ENCODE data around the gene SRY.
"Not testable (repeated sequence)": the region's sequence is repeated elsewhere in the genome, so short reads cannot be mapped to it uniquely, and the experiment has no call there.

SRY gene

DNA sequence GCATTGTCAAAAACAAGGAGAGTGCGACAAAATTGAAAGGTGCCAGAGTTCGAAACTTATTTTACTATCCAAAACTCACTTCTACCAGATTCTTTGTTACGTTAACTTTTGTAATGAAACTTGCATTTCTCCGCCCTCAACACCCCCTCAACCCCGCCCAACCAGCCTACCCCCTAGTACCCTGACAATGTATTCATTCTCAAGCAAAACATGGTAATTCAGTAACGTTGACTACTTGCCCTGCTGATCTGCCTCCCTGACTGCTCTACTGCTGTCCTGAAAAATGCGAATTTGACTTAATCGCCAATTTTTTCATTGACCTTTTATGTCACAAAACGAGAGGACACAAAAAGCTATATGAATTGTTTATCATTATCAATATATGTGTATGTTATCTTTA, at the start of gene SRY:
TSS of gene SRY (minus strand) at position 83 of the 400 bp plus-strand sequence. CDS start at position 4, 79 bp downstream.
- no peak for DNase-seq
- no peak for TF ChIP-seq POLR2A (IDR thresholded peaks at IDR 0.05; ENCODE audit: low read length)
- TF ChIP-seq GATA1 (IDR thresholded peaks at IDR 0.05; ENCODE audit: low read depth, low read length): no peak

DNA sequence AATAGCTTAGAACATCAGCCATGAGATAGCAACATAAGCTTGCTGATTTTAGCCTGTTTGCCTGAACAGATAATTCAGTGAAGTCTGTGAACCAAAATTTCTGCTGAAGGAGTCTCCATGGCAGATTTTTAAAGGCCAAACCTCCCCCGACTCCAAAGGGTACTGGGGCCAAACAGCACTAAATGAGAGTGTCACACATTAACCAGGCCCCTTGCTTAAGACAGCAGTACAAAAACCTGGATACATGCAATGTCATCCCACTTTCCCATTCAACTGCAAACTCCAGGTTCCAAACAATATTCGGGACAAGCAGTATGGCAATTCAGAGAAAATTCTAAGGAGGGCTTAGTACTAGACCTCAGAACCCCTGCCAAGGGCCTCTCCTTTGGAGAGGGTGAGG, 49.6 kb upstream of the SRY start:
- no peak for DNase-seq
- TF ChIP-seq GATA1 (IDR thresholded peaks at IDR 0.05; ENCODE audit: low read depth, low read length) (no peak), POLR2A (IDR thresholded peaks at IDR 0.05; ENCODE audit: low read length) (no peak)

DNA sequence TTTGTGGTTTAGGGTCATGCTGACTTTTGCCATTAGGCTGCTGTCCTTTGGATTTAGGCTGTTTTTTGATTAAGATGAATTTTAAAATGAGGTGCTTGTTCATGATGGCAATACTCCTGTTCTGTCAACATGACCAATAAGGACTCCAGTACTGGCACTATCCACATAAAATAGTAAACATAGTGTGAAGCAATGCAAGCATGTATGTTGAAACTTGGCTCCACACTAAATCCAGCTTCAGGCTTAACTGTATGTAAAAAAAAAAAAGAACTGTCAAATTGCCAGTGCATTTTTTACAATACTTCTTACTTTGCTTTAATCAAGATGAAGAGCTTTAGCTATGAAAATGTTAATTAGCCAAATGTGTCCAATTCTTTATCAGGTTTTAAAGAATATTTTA, 47.7 kb upstream of the SRY start:
- TF ChIP-seq GATA1 (IDR thresholded peaks at IDR 0.05; ENCODE audit: low read depth, low read length): no peak
- no peak for TF ChIP-seq POLR2A (IDR thresholded peaks at IDR 0.05; ENCODE audit: low read length)
- peak in 1 of 2 experiments; percentile 1 for DNase-seq

DNA sequence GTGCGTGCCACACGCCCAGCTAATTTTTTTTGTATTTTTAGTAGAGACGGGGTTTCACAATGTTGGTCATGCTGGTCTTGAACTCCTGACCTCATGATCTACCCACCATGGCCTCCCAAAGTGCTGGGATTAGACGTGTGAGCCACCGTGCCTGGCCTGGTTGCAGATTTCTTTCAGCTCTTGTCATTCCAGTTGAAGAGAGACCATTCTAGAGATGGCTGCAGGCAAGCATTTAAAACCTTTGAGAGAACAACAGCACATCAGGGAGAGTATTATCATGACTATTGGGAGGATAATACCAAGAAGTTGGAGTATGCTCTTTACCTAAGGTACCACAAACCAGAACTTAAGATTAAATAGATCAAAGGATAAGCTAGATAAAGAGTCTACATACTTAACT, 41.0 kb upstream of the SRY start:
- DNase-seq: no peak
- no peak for TF ChIP-seq POLR2A (IDR thresholded peaks at IDR 0.05; ENCODE audit: low read length)
- TF ChIP-seq GATA1 (IDR thresholded peaks at IDR 0.05; ENCODE audit: low read depth, low read length): no peak

DNA sequence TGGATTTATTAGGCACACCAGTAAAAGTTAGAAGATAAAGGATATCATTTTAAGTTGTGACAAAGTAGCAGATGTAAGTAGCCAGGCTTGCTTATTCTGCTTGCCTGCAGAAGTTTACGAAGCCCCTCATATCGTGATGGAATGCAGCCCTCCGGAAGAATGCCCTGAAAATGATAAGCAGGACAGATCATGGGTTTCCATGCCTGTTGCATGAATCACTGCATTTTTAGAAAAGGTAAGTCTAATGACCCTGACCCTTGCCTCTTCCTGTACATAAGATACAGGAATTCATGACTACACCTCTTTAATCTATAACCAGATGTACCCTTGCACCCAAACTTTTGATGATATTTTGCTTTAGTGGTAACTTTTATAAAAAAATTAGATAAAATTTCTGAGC, 37.0 kb upstream of the SRY start:
- no peak for TF ChIP-seq POLR2A (IDR thresholded peaks at IDR 0.05; ENCODE audit: low read length)
- no peak for DNase-seq

DNA sequence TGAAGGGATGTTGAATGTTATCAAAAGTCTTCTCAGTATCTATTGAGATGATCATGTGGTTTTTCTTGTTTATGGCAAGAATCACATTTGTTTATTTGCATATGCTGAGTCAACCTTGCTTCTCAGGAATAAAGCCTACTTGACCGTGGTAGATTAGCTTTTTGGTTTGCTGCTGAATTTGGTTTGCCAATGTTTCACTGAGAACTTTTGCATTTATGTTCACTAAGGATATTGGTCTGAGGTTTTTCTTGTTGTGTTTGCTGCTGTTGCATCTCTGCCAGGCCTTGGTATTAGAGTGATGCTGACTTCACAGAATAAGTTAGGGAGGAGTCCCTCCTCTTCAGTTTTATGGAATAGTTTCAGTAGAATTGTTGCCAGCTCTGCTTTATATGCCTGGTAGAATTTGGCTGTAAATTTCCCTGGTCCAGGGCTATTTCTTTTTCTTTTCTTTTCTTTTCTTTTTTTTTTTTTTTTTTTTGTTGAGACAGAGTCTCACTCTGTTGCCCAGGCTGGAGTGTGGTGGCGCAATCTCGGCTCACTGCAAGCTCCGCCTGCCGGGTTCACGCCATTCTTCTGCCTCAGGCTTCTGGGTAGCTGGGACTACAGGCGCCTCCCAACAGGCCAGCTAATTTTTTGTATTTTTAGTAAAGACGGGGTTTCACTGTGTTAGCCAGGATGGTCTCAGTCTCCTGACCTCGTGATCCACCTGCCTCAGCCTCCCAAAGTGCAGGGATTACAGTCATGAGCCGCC, 29.8 kb upstream of the SRY start:
- DNase-seq: not testable (repeated sequence)

DNA sequence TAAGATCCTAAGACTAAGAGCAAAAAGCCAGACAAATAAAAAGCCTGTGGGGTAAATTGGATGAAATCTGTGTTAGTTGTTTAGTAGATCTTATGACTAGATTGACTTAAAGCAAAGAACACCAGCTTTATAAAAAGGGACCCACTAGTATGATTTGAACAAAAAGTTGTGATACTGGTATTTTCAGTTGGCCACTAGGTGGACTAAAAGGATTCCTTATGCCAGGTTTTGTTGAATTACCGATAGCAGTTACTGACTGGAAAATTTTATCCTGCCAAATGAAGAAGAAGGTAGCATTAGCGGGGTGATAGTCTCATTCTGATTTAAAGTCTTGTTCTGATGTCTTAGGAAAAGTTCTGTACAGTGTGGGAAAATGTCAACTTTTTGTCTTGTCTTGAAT, 12.8 kb upstream of the SRY start:
- peak; percentile 4 to 11 for DNase-seq
- TF ChIP-seq POLR2A (IDR thresholded peaks at IDR 0.05; ENCODE audit: low read length): no peak
- TF ChIP-seq GATA1 (IDR thresholded peaks at IDR 0.05; ENCODE audit: low read depth, low read length): no peak

DNA sequence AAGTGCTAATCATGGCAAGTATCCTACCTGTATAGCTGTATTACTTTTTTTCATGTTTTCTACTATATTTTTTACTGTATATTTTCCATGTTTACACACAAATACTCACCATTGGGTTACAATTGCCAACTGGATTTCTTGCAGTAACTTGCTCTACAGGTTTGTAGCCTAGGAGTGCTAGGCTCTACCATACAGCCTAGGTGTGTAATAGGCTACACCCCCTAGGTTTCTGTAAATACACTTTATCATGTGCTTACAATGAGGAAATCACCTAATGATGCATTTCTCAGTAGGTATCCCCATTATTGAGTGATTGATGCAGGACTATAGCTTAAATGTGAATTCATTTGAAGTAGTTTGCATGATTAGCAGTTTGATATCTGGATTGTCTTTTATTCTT, 10.5 kb upstream of the SRY start:
- DNase-seq: no peak
- TF ChIP-seq POLR2A (IDR thresholded peaks at IDR 0.05; ENCODE audit: low read length): no peak
- TF ChIP-seq GATA1 (IDR thresholded peaks at IDR 0.05; ENCODE audit: low read depth, low read length): no peak

DNA sequence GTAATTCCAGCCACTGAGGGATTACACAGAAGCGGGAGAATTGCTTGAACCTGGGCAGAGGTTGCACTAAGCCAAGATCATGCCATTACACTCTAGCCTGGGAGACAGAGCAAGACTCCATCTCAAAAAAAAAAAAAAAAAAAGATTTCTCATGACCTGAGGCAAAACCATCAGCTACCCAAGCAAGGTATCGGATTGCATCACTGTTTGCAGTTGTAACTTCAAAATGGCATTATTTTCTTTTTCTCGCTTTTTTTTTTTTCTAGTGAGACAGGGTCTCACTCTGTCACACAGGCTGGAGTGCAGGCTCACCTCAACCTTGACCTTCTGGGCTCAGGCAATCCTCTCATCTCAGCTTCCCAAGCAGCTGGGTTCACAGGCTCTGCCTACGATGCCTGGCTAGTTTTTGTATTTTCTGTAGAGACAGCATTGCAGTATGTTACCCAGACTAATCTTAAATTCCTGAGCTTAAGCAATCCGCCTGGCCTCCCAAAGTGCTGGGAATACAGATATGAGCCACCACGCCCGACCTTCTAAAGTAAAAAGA, 9.6 kb upstream of the SRY start:
- no peak for TF ChIP-seq POLR2A (IDR thresholded peaks at IDR 0.05; ENCODE audit: low read length)
- no peak for TF ChIP-seq GATA1 (IDR thresholded peaks at IDR 0.05; ENCODE audit: low read depth, low read length)
- DNase-seq: no peak

DNA sequence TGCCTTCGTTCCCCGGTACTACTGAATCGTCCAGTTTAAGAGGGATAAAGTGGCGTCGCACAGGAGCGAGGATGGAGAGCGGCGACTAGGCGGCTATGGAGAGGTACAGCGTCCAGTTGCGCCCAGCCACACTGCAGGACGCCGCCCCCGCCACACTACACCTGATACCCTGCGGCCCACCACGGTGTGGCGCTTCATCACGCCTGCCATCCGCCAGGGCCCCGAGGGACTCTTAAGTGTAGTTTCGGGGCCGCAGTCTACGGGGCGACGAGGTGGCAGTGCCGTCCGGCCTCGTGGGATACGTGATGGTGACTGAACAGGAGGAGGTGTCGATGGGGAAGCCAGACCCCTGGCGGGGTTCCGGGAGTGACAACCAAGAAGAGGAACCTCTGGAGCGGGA, 2.3 kb upstream of the SRY start:
- no peak for TF ChIP-seq POLR2A (IDR thresholded peaks at IDR 0.05; ENCODE audit: low read length)
- TF ChIP-seq GATA1 (IDR thresholded peaks at IDR 0.05; ENCODE audit: low read depth, low read length): no peak
- DNase-seq: peak; percentile 21 to 31

DNA sequence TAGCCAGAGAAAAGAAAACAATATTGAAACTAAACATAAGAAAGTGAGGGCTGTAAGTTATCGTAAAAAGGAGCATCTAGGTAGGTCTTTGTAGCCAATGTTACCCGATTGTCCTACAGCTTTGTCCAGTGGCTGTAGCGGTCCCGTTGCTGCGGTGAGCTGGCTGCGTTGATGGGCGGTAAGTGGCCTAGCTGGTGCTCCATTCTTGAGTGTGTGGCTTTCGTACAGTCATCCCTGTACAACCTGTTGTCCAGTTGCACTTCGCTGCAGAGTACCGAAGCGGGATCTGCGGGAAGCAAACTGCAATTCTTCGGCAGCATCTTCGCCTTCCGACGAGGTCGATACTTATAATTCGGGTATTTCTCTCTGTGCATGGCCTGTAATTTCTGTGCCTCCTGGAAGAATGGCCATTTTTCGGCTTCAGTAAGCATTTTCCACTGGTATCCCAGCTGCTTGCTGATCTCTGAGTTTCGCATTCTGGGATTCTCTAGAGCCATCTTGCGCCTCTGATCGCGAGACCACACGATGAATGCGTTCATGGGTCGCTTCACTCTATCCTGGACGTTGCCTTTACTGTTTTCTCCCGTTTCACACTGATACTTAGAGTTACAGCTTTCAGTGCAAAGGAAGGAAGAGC, 488 bp downstream of the SRY start:
- TF ChIP-seq POLR2A (IDR thresholded peaks at IDR 0.05; ENCODE audit: low read length) (no peak), GATA1 (IDR thresholded peaks at IDR 0.05; ENCODE audit: low read depth, low read length) (no peak)
- DNase-seq: no peak
